ENCODE data around the gene CAPN10.
A peak's percentile ranks its signal among the peaks of the same experiment; 100 is the strongest.
"Not testable (repeated sequence)": the region's sequence is repeated elsewhere in the genome, so short reads cannot be mapped to it uniquely, and the experiment has no call there.

CAPN10 gene

GRCh38 chr2:240558236-240558761, 28.2 kb upstream of the CAPN10 start:
- POLR2A ChIA-PET (ENCODE audit: low non-redundant PET): no interaction called here
- TF ChIP-seq CTCF (conservative IDR thresholded peaks at IDR 0.05; ENCODE audit: low read depth): no peak
- CTCF ChIA-PET: no interaction called here
- H3K27ac ChIP-seq: peak overlapping the region; percentile 51
- DNase-seq (ENCODE audit: low spot score): no peak

- no peak overlapping the region; the same call in 1 of the 2 replicates for H3K27ac ChIP-seq
Measured at GRCh38 chr2:240559286-240559685, 27.2 kb upstream of the CAPN10 start.

GRCh38 chr2:240560084-240560479, 26.5 kb upstream of the CAPN10 start, which contains the start of gene DUSP28:
DUSP28 (plus strand) TSS chr2:240560357; CDS start chr2:240560685, 328 bp downstream.
- CTCF ChIA-PET: no interaction called here
- peak within 1 kb of the TSS; percentile 95 for H3K27ac ChIP-seq
- peak; percentile 83 for DNase-seq (ENCODE audit: low spot score)
- no peak for TF ChIP-seq CTCF (conservative IDR thresholded peaks at IDR 0.05; ENCODE audit: low read depth)
- POLR2A ChIA-PET (ENCODE audit: low non-redundant PET): interaction anchor here (1.0 kb wide), 1 partner anchor 26 kb away, joined by 8 read pairs; the partner anchor contains the start of gene CAPN10

More at GRCh38 chr2:240559286-240559685, 27.2 kb upstream of the CAPN10 start:
- POLR2A ChIA-PET (ENCODE audit: low non-redundant PET): no interaction called here
- TF ChIP-seq CTCF (conservative IDR thresholded peaks at IDR 0.05; ENCODE audit: low read depth): no peak
- CTCF ChIA-PET: interaction anchor here (0.7 kb wide), 1 partner anchor 509 kb away, joined by 3 read pairs; no protein-coding TSS in a partner anchor
- DNase-seq (ENCODE audit: low spot score): no peak

- ChIA-PET POLR2A (ENCODE audit: low non-redundant PET) (interaction anchor here (0.6 to 1.0 kb wide), 2 partner anchors 25 to 33 kb away, joined by 3 to 8 read pairs; partner anchors contain the start of gene CAPN10), CTCF (no interaction called here)
- H3K27ac ChIP-seq: peak overlapping the region; percentile 95
- TF ChIP-seq CTCF (conservative IDR thresholded peaks at IDR 0.05; ENCODE audit: low read depth): no peak
- peak; percentile 92 for DNase-seq (ENCODE audit: low spot score)
Measured at GRCh38 chr2:240560480-240561324, 25.8 kb upstream of the CAPN10 start.

- POLR2A ChIA-PET (ENCODE audit: low non-redundant PET): no interaction called here
- CTCF ChIA-PET: interaction anchor here (0.7 kb wide), 1 partner anchor 24 kb away, joined by 3 read pairs; no protein-coding TSS in a partner anchor
- DNase-seq (ENCODE audit: low spot score): no peak
- H3K27ac ChIP-seq: peak overlapping the region; percentile 95
- TF ChIP-seq CTCF (conservative IDR thresholded peaks at IDR 0.05; ENCODE audit: low read depth): no peak
Measured at GRCh38 chr2:240561325-240561971, 25.1 kb upstream of the CAPN10 start.

- DNase-seq (ENCODE audit: low spot score); POLR2A ChIA-PET (ENCODE audit: low non-redundant PET): not testable (repeated sequence)
- CTCF ChIA-PET: interaction anchor here (0.7 kb wide), 1 partner anchor 26 kb away, joined by 3 read pairs; no protein-coding TSS in a partner anchor
- H3K27ac ChIP-seq: 0 out of 2 replicates have a peak overlapping the region, but pooled peaks have one; percentile 13
Measured at GRCh38 chr2:240563231-240563630, 23.3 kb upstream of the CAPN10 start.
